ENCODE results near the gene PHACTR4. TPM values are rescaled to one million over a fixed set of nuclear protein-coding genes. Genes with fewer than 3 reads are reported as not detected.

Gene PHACTR4
- total and polyA plus RNA-seq, 12 donors, result 12.0 to 44.8 (median 23.0) TPM

GRCh38 chr1:28412731-28413130 lies 43.2 kb downstream of the PHACTR4 start:
- 86 to 94% (median 92%) methylated on average over 2 to 3 of the region's 3 CpGs for WGBS, 4 donors
- no peak for TF ChIP-seq POLR2A (IDR thresholded peaks at IDR 0.05)
- TF ChIP-seq, protein P1, sequence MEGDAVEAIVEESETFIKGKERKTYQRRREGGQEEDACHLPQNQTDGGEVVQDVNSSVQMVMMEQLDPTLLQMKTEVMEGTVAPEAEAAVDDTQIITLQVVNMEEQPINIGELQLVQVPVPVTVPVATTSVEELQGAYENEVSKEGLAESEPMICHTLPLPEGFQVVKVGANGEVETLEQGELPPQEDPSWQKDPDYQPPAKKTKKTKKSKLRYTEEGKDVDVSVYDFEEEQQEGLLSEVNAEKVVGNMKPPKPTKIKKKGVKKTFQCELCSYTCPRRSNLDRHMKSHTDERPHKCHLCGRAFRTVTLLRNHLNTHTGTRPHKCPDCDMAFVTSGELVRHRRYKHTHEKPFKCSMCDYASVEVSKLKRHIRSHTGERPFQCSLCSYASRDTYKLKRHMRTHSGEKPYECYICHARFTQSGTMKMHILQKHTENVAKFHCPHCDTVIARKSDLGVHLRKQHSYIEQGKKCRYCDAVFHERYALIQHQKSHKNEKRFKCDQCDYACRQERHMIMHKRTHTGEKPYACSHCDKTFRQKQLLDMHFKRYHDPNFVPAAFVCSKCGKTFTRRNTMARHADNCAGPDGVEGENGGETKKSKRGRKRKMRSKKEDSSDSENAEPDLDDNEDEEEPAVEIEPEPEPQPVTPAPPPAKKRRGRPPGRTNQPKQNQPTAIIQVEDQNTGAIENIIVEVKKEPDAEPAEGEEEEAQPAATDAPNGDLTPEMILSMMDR (IDR thresholded peaks at IDR 0.05), result no peak
- no peaks in the 10 kb centered on the region for H3K36me3 ChIP-seq (replicated peaks in 1 of 2)
- intact Hi-C loops (cut with DNase I), result loop anchor here (5.0 to 10.0 kb wide), 2 partner anchors 92 to 95 kb away; partner anchors contain the start of gene RCC1 (in 2 of the 2)
- no peaks in the 10 kb centered on the region for H3K9me3 ChIP-seq (replicated peaks in 1 of 3)
- no peak overlapping the region for H3K4me3 ChIP-seq
- no peaks in the 10 kb centered on the region for H3K27me3 ChIP-seq
- no peak for DNase-seq
- no peak overlapping the region for H3K27ac ChIP-seq
- peaks cover 15 to 20% of the 10 kb centered on the region in 2 donors for H3K4me1 ChIP-seq (replicated peaks in 1 of 2)

DNA sequence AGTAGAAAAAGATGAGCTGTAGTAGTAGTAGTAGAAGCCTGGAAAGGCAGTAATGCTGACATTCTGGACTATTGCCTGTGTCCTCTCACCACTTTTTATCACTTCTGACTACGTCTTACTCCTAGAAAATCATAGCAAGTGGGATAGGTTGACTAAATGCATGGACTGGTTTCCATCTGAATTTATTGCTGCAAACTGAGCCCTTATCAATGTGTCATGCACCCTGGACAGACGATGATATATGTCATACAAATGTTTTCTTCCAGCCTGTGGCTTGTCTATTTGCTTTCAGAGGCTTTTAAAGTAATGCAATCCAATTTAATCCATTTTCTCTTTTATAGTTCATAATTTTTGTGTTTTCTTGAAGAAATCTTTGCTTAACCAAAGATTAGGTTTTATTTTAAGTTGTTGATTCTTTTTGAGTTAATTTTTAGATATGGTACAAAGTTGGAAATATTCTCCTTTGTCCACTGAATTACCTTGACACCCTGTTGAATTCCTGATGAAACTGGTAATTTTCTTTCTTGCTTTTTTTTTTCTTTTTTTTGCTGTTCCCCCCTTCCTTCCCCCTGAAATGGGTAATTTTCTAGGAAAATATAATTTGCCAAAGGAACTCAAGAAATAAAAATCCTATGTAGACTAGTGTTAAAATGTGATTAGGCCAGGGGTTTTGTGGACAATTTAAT lies 47.1 kb downstream of the PHACTR4 start:
- peaks cover 20 to 26% of the 10 kb centered on the region in 2 donors for H3K4me1 ChIP-seq (replicated peaks in 1 of 2)
- DNase-seq, result peak in 1 of 7 donors; percentile 6
- H3K9me3 ChIP-seq (replicated peaks in 1 of 3), result no peaks in the 10 kb centered on the region
- peak overlapping the region in 2 of 5 donors; percentile 44 to 51 for H3K27ac ChIP-seq
- no peaks in the 10 kb centered on the region for H3K27me3 ChIP-seq
- no peaks in the 10 kb centered on the region for H3K36me3 ChIP-seq (replicated peaks in 1 of 2)
- WGBS, 4 donors, result 22 to 46% (median 29%) methylated on average over 2 of the region's 2 CpGs
- intact Hi-C loops (cut with DNase I), result loop anchor here in 1 of 2 donors (10.0 kb wide), 1 partner anchor 88 kb away; the partner anchor contains the start of gene RCC1
- no peak overlapping the region for H3K4me3 ChIP-seq
- no peak for TF ChIP-seq POLR2A (IDR thresholded peaks at IDR 0.05)

DNA sequence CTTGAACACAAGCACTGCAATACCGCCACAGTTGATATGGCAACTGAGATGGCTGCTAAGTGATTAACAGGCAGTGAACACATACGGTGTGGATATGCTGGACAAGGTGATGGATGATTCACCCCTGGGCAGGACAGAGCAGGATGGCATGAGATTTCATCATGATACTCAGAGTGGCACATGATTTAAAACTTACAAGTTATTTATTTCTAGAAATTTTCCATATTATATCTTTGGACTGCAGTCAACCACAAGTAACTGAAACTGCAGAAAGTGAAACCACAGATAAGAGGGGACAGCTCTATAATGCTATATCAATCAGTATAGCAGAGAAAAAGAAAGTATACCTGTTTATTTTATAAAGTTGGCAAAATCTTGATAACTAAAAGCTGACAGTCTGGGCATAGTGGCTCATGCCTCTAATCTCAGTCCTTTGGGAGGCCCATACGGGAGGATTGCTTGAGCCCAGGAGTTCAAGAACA lies 47.9 kb downstream of the PHACTR4 start:
- Histone ChIP-seq H3K27me3 (no peaks in the 10 kb centered on the region), H3K4me1 (replicated peaks in 1 of 2) (peaks cover 20 to 26% of the 10 kb centered on the region in 2 donors), H3K27ac (peak overlapping the region in 1 of 5 donors; percentile 51), H3K9me3 (replicated peaks in 1 of 3) (no peaks in the 10 kb centered on the region), H3K4me3 (no peak overlapping the region), H3K36me3 (replicated peaks in 1 of 2) (no peaks in the 10 kb centered on the region)
- WGBS, 4 donors, result 28 to 41% (median 32%) methylated on average over 3 of the region's 3 CpGs
- peak; percentile 38 to 83 (median 60) for DNase-seq
- intact Hi-C loops (cut with DNase I), result loop anchor here in 1 of 2 donors (10.0 kb wide), 1 partner anchor 87 kb away; the partner anchor contains the start of gene RCC1
- no peak for TF ChIP-seq POLR2A (IDR thresholded peaks at IDR 0.05)
- TF ChIP-seq, protein P1 (IDR thresholded peaks at IDR 0.05), result no peak

DNA sequence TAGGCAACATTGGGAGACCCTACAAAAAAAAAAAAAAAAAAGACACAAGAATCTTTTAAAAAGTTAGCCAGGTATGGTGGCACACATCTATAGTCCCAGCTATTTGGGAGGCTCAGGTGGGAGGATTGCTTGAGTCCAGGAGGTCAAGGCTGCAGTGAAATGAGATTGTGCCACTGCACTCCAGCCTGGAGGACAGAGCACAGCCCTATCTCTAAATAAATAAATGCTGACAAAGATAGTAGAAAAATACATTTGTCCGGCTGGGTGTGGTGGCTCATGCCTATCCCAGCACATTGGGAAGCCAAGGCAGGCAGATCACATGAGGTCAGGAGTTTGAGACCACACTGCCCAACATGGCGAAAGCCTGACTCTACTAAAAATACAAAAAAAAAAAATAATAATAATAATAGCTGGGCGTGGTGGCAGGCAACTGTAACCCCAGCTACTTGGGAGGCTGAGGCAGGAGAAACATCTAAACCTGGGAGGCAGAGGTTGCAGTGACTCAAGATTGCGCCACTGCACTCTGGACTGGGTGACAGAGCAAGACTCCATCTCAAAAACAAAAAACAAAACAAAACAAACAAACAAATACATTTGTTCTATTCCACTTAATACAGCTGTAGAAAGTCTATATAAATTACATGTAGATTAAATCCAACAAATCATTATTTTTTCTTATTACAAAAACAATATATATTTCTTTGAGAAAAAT lies 48.5 kb downstream of the PHACTR4 start:
- TF ChIP-seq, protein P1 (IDR thresholded peaks at IDR 0.05), result no peak
- TF ChIP-seq POLR2A (IDR thresholded peaks at IDR 0.05), result no peak
- no peaks in the 10 kb centered on the region for H3K27me3 ChIP-seq
- H3K4me3 ChIP-seq, result no peak overlapping the region
- peaks cover 20 to 26% of the 10 kb centered on the region in 2 donors for H3K4me1 ChIP-seq (replicated peaks in 1 of 2)
- 79 to 89% (median 82%) methylated on average over 4 of the region's 4 CpGs for WGBS, 4 donors
- intact Hi-C loops (cut with DNase I), result loop anchor here in 1 of 2 donors (10.0 kb wide), 1 partner anchor 87 kb away; the partner anchor contains the start of gene RCC1
- no peak for DNase-seq
- no peaks in the 10 kb centered on the region for H3K36me3 ChIP-seq (replicated peaks in 1 of 2)
- peak overlapping the region in 1 of 5 donors; percentile 51 for H3K27ac ChIP-seq
- no peaks in the 10 kb centered on the region for H3K9me3 ChIP-seq (replicated peaks in 1 of 3)

Data from adrenal gland (tissue), 12 donors.